ENCODE results near the gene PKM.
"Not testable (repeated sequence)": the region's sequence is repeated elsewhere in the genome, so short reads cannot be mapped to it uniquely, and the experiment has no call there.

Gene PKM

DNA sequence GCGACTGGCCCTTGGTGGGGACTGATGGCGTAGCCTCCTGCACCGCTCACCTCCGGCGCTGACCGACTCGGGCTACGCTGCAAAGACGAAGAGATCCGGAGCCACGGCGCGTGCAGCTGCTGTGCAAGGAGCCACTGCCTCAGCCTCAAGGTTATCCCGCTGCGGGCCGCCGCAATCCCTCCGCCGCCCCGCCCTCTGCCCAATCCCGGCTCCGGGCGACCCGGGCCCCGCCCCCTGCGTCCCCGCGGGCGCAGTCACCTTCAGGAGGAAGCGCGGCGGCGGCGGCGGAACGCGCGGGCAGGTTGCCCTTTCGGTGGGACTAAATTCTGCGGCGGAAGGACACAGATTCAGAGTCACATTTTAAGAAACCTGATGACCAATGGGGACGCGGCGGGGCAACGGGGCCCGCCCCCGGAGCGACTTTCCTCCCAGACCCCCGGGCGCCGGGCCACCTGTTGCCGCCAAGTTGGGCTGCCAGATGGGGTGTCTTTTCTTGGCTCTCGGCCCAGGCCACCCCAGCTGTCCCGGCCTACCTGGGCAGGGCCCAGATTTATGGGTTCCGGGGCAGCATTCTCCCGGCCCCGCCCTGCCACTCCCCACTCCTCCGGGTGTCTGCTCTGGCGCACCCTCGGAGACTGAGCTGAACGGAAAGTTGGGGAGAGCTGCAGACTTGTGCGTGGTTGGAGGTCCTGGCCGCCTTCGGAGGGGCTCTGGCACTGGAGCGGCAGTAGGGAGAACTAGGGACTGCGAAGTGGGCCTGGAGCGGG, at the start of gene PKM:
PKM (minus strand) TSS at position 125 of the 767 bp plus-strand sequence. CDS start 12,093 bp downstream, outside the sequence.
- peak; percentile 97 for DNase-seq

GRCh38 chr15:72280751-72281150, 49.8 kb upstream of the PKM start:
- no peak for DNase-seq

DNA sequence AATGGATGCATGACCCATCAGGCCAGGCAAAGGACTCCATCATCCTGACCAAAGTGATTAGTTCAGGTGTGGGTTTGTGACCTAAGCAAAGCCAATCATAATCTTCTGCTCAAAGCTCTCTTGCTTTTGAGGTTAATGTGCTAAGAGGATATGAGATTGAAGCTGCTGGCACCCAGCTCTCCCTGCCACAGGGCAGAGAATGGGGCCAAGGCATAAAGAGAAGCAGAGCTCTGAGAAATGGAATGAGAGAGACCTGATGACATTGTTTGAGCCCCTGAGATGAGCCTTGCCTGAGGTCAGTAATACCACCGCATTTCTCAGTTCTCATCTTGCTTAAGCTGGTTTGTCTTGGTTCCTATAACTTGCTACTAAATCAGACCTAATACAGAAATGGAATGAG, 47.7 kb upstream of the PKM start:
- no peak for DNase-seq

- DNase-seq: peak; percentile 22
These were observed 45.3 kb upstream of the PKM start for GRCh38 chr15:72276326-72276700.

- DNase-seq: not testable (repeated sequence)
These were observed 44.8 kb upstream of the PKM start for GRCh38 chr15:72275635-72276325.

GRCh38 chr15:72272997-72273352, 42.0 kb upstream of the PKM start:
- no peak for DNase-seq

DNA sequence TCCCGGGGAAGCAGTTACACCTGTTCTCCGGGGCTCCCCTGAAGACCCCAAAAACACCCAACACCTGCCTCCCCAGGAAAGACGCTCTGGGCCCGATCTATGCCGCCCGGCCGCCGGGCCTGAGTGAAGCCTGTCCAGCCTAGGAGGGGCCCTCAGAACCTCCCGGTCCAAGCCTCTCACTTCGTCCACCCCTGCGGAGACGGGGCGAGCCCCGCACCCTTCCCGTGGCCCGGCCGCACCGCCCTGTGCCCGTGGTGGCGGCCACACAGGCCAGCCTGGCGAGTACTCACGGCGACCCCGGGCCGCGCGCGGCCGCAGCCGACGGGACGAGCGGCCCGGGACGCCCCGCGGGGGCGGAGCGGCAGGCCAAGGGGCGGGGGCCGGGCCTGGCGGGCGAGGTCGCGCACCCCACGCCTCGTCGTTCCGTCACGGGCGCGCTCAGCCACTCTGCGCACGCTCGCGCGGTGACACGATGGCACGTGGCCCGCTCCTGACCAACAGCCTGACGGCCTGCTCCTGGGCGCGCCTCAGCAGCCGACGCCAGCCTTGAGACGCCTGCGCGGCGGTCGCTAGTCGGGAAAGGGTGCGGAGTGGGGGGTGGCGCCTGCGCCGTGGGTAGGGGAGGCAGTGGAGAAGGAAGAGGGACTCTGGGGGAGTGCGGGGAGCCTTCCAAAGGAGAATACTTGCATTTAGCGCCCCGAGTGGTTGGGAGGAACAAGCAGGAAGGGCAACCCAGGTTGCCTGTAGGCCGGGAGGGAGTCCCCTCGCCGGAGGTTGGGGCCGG, 41.4 kb upstream of the PKM start, which contains the start of gene PARP6:
PARP6 (minus strand) TSS at position 342 of the 784 bp plus-strand sequence. CDS start 5,077 bp downstream, outside the sequence.
- peak; percentile 98 for DNase-seq

- DNase-seq: peak; percentile 38
These were observed 40.9 kb upstream of the PKM start for GRCh38 chr15:72271895-72272212.

GRCh38 chr15:72271221-72271620, 40.2 kb upstream of the PKM start:
- DNase-seq: no peak

DNA sequence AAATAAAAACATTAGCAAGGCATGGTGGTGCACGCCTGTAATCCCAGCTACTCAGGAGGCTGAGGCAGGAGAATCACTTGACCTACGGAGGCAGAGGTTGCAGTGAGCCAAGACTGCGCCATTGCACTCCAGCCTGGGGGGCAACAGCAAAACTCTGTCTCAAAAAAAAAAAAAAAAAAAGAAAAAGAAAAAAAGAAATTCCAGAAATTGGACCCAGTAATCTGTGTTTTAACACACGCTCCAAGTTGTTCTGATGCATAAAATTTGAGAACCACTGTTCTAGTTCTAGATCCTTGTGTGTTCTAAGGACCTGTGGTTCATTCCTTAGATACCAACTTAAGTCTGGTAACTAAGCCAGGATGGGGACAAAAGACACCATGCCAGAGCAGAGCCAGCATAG, 38.7 kb upstream of the PKM start:
- no peak for DNase-seq

DNA sequence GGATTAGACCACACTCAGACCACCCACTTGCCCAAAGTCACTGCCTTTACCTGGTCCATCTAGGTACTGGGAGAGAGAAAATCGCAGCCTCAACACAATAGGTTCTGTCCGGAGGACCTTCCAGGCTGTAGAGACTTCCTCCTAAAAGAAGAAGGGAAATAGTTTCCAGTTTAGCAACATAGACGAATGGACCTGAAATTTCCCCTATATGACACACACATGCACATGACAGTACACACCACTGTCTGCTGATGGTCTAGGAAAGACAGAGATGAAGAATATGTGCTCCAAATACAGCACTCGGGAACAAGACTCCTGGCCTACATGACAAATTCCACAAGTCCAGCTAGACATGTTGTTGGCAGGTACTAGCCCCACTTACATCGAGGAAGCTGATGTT, 34.0 kb upstream of the PKM start:
- DNase-seq: no peak

DNA sequence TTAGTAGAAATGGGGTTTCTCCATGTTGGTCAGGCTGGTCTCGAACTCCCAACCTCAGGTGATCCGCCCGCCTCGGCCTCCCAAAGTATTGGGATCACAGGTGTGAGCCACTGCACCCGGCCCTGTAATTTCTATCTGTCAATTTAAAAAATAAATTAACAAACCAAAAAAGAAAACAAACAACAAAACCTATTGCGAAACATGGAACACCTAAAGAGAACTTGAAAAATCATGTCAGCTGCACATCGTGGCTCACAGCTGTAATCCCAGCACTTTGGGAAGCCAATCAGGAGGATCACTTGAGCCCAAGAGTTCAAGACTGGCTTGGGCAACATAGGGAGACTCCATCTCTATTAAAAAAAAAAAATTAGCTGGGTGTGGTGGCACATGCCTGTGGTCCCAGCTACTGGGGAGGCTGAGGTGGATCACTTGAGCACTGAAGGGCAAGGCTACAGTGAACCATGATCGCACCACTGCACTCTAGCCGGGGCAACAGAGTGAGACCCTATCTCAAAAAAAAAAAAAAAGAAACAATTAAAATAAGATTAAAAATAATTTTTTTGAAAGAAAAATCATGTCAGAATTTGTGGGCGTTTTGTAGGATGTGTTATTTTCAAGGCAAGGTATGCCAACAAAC, 21.8 kb upstream of the PKM start:
- DNase-seq: no peak

DNA sequence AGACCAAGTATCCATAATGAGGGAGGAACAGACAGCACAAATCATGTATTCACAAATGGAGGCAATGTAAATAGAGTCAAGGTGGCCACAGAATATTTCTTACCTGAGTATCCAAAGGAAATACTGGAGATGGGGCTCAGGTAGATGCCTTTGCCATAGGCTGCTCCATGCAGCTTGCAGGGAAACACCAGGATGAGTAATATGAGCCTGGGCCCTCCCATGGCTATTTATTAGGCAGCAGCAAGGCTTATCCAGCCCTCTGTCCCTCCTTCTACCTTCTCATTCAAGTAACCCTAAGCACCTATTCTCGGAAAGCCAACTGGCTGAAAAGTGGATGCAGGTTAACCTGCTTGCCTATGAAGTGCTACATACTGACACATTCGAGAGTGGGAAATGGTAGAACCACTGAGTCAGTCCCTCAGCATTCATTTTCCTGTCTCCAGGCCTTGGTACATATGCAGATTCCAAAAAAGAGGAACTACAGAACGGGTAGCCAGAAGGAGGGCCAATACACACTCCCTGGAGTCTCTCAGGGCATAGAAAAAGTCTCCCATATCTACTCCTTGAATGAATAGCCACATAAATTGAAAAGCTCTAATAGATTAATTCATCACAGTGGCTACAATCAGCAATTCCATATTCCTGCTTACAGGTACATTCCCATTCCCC, 18.3 kb upstream of the PKM start:
- no peak for DNase-seq

DNA sequence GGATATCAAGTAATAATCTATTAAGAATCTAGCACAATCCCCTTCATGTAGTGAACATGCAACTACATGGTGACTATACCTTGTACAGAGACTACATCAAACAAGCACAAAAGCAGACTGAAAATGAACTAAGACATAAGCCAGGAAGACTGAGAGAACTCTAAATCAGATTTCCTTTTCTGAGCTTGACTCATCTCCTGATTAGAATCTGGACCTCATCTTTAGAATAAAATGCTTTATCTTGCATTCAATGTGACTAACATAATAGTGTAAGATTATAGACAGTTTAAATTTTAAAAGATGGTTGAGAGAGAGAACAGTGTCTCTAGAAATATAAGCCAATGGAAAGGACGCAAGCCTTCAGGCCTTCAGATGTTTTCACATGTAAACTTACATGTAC, 17.5 kb upstream of the PKM start:
- DNase-seq: no peak

- no peak for DNase-seq
These were observed 11.9 kb upstream of the PKM start for GRCh38 chr15:72242775-72243370.

DNA sequence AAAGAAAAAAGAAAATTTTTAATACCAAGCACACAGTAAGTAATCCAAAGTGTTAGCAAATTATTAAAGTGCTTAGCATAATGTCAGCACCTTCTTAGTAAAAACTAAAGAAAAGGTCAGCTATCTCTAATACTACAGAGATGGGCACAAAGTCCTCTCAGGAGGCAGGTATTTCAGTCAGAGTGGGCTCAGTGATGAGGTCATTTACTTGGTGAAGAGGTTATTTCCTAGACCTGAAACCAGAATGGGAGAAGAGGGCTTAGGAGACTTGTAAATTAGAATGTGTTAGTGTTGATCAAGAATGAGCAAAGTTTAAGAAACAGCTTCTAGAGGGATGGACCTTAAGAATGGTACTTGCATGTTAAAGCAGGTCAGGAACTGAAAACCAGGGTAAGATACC, 8.7 kb upstream of the PKM start:
- DNase-seq: no peak

DNA sequence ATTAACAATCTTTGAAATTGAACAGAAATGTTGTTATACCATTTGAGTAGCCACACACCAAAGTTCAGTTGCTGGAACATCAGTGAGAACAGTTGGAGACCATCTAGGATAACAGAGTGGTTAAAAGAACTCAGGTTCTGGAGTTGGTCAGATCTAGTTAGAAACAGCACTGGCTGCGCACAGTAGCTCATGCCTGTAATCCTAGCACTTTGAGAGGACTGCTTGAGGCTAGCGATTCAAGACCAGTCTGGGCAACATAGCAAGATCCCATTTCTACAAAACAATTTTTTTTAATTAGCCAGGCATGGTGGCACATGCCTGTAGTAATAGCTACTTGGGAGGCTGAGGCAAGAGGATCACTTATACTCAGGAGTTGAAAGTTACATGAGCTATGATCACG, 7.6 kb upstream of the PKM start:
- no peak for DNase-seq

DNA sequence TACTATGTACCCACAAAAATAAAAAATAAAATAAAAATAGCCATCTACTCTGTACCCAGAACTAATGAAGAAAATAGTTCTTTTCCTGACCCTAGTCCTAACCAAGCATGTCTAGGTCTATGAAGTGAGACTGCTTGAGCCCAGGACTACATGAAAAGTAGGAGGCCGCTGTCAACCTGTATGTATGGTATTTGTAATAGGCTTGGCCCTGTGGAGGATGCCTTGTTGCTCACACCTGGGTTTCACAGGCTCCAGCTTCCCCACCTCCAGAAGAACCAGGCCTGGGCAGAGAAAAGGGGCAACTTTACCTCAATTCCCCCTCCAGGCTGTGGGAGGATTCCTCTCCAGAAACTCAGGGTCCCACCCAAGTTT, 6.8 kb upstream of the PKM start:
- no peak for DNase-seq

- peak; percentile 96 for DNase-seq
These were observed 6.3 kb upstream of the PKM start for GRCh38 chr15:72237029-72237852.

- DNase-seq: peak; percentile 47
These were observed 5.5 kb upstream of the PKM start for GRCh38 chr15:72236381-72237003.

- no peak for DNase-seq
These were observed 4.3 kb upstream of the PKM start for GRCh38 chr15:72235298-72235697.

All from OCI-M1 (cell line).